Limb (tissue), 2 donors: Measurements from ENCODE around the gene SRRD.

Experiments
- DNase-seq, 2 donors: peaks; one replicate each; pipeline ENCODE4 v3.0.0-alpha.2; 2016; ENCODE audit errors: extremely low spot score in 2 of 2

Gene SRRD

DNA sequence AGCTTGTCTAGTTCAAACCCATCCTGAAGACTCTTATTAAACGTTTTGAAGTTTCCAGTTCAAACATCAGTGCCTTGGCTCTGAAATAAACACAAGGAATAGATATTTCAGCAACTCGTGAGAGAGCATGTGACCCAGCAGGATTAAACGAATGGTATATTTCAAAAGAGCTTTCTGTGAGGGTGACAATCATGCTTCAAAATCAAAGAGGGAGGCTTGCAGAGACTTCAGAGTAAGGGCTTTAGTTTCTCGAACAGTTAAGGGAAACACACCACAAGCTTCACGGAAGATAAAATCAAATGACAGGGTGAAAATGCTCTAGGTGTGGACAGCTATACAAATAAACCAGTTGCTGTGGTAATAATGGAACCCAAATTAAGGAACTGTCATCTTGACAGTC, 1.5 kb upstream of the SRRD start:
- no peak for DNase-seq

DNA sequence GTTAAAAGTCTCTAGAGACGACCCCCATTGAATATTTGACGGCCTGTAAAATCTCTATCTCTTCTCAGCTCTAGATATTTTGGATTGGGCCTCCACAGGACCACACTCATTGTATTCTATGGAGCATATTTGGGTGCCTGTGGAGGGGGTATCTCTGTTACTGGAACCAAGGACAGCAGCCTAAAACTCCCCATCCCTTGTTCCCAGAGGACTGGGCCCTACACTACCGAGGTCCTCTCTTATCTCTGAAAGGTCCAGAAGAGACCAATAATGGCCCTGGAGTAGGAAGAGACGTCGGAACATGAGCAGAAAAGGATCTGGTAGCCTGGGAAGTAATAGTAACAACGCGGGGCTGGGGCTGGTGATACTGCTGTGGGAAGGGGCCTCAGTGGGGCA, 636 bp upstream of the SRRD start:
- no peak for DNase-seq

DNA sequence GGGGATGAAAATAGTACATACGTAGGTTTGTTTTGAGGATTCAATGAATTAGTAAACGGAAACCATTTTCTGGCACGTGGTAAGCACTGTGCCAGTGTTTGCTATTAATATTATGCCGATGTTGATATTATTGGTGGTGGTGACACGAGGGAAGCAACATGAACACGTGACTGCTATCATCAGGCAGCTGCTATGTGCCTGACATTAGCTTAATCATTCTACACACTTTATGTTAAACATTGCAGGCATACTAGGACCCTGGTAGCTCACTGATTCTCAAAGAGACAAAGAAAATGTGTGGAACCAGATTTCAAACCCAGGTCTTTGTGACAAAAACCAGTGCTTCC, 656 bp downstream of the SRRD start:
- no peak for DNase-seq

DNA sequence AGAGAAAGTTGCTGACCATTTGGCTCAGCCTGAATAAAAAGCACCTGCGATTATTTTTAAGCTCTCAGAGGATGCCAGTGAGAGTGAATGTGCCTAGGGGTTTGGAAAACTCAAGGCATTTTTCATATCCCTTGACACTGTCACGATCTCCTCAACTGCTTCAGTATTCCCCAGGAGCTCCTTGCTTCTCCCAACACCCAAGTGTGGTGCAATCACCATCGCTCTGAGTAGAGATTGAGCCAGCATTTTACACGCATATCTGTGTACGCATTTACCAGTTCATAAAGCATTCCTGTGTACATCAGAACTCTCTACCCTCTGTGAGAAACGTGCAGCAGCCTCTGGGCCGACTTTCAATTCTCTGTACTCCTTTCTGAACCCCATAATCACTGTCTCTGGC, 1.3 kb downstream of the SRRD start:
- no peak for DNase-seq

DNA sequence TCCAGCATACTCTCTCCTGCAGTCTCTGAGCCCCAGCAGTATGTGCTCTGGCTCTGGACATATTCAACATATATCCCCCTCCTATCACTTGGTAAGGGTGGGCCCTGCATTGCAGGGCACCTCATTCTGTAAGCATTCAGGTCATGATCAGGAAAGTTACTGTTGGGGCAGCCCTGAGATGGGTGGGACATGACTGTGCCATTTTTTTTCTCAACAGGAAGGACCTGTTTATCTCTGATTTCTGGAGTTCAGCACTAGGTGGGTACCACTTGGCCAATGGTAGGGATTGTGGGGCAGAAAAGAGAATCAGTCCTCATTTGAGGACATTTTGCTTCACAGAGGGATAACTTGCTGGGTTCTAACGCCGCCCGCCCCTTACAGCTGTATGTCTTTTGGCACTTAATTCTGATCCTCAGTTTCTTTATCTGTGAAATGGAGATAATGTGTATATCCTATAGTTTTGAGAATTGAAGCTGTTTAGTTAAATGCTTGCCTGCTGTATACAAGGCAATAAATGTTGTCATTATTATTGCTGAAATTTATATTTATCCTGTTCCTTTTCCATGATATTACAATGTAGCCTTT, 2.2 kb downstream of the SRRD start:
- no peak for DNase-seq

DNA sequence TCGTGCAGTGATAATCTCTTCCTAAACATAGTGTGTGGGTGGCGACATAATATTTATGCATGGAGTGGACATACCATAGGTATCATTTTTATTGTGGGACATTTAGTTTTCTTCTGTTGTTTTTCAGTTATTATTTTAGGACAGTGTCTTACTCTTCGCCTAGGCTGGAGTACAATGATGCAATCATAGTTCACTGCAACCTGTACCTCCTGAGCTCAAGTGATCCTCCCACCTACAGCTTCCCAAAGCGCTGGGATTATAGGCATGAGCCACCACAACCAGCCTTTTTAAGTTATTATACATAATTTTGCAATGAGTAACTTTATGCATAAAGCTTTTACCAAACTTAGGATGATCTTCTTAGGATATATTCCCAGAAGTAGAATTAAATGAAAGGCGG, 2.7 kb downstream of the SRRD start:
- DNase-seq: no peak

DNA sequence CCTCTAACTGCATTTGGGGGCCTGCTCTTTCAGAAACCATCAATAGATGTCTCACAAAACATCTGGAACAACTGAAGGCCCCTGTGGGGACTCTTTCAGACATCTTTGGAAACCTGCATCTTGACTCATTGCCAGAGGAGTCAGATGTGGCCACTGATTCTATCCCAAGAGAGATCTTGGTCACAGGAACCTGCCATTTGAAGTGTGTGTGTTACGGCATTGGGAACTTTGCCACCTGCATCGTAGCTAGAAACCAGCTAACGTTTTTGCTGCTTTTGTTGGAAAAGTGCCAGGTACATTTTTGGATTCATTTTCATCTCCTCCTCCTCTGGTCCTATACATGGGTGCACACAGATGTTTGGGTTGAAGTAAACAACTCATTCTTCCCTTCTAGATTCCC, 4.3 kb downstream of the SRRD start:
- DNase-seq: no peak

DNA sequence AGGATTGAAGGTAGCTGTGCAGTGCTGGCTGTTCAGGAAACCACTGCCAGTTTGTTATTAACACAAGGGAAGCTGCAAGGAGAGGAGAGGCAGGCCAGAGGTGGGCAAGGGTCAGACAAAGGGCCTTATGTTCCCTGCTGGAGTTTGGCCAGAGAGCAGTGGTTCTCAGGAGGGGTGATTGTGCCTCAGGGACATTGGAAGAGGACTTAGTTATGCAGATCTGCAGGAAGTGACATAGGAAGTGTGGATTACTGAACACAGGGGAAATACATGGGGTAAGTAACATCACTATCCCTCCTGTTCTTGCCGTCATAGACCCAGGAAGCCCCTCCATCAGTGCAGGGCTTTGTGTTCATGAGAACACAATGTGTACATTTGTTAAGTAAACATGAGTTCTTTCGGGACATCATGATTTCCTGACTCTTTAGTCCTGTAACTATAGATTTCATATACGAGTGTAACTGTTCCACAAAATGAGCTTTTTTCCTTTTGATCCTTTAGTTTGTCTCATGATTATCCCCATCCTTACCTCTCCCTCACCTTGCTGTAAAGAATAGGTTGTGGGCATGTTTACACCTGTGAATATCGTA, 5.9 kb downstream of the SRRD start:
- DNase-seq: no peak

DNA sequence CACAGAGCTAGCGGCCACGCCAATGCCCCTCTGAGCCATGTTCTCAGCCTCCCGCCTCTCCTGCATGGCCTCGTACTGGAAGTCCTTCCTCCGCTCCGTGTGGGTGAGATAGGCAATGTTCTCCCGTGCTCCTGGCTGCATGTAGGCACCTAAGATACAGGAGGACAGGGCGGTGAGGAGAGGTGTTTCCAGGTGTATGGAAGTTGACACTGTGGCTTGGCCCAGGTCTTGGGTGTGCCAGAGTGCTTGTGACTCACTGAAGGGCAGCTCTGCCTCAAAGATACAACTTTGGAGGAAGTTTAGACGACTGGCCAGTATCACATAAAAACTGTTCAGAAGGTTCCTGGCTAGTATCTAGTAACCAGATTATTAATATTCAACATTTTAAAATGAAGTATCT, 8.5 kb downstream of the SRRD start:
- no peak for DNase-seq

DNA sequence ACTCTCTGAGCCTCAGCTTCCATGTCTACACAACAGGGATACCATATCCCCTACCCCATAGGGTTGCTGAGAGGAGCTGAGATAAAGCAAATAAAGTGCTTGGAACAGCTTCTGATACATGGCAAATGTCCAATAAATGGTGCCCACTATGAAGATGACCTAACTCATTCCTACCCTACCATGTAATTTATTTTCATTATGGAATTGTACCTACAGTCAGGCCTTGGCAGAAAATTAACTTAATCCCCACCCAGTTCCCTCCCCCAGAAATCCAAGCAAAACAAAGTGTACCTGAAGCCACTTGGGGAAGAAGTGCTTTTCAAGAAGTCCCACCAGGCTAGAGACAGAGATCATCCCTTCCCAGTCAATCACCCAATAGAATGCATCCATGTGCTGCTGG, 10.8 kb downstream of the SRRD start:
- no peak for DNase-seq

DNA sequence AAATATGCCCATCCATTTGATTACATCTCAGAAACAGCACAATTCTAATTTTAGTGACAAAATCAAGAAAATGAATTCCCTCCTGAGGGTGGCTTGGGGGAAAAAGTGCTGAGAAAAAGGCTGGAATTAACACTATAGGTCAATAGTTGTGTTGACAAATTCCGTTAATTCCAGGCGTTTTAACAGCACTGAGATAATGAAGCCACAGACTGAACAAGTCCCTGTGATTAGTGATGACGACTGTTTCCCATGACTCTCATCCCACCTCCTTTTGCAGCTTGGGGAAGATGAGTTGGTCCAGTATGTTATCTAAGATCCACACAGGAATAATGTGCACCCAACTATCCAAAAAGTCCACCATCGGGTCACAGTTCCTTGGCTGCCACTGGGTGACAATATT, 12.8 kb downstream of the SRRD start:
- no peak for DNase-seq

DNA sequence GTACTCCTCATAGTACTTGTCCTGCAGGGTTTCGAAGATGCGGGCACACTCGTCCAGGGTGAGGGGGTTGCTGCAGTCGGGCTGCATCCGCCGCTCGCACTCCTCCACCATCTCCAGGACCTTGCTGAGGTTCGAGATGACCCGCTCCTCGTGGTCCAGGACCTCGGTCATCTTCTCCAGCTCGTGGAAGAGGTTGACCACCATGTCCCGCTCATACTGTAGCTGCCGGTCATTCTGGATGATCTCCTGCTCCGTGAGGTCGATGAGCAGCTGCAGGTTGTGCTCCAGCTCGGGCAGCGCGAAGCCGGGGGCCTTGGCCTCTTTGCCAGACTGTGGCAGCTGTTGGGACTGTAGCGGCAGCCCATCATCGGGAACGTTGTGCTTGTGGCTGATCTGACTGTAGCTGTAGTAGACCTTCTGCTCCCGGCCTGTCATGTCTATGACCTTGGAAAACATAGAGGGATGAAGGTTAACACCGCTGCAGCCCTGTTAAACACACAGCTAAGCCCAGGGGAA, 15.6 kb downstream of the SRRD start:
- no peak for DNase-seq

DNA sequence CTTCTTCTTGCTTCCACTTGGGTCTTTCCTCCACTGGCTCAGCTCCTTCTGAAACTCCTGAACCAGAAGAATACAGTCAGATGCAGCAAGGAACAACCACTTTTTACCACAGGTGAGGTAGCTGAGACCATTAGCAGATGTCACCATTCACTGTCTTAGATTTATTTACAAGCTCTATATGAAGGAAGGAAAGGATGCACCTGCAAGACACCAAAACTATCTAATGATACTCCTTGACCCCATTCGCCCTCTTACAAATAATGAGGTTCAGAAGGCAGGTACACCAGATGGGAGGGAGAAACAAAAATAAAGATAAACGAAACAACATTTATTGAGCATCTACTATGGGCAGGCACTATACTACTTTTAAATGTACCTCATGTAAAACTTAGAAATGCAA, 18.3 kb downstream of the SRRD start:
- DNase-seq: no peak

DNA sequence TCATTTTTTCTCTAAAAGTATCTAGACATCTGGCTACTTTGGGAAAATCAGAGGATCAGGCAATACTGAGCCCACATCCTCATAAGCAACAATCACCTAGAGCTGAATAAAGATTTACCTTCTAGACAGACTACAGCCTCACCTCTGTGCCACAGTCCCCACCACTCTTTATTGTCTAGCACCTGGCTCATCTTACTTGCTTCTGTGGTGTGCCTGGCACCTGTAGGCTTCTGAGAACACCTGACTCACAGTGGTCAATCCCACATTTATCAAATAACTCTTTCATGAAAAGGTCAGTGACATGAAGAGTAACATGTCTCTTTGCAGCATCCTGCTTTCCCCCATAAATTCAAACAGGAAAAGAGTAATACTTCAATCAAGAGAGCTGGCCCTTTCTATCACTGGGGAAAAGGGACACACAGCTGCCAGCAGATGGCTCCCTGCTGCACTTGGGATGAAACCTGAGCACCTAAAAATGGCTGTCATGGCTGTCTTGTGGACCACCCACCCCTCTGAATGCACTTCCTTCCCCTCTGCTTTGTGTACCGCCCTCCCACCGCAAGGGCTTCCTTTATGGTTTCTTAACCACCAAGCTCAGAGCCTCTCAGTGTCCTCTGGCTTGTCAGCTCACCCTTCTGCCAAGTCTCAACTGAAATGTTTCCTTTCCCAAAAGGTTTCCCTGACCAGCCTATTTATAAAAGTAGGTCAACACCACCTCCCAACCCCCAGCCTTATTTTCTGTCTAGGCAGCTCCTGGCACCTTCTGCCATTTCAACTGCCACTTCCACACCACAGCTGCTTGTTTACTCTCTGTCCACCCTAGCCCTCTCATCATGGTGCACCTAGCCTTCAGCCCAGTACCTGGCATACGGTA, 19.2 kb downstream of the SRRD start:
- DNase-seq: peak; percentile 21 to 40

DNA sequence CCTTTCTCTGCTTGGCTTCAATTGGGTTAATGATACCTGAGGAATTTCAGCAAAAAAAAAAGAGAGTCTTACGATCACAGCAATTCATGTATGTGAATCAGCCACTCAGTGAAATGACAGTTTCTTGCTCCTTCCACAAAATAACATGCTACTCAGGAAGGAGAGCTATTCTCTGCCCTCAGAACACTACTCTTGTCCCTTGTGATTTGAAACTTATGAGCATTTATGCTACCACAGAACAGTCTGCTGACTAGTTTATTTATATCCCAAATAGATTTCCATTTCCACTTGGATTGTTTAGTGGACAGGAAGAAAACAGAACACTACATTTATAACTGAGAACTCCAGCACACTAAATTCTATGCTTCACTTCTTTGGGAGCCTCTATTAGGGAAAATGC, 20.1 kb downstream of the SRRD start:
- DNase-seq: no peak

DNA sequence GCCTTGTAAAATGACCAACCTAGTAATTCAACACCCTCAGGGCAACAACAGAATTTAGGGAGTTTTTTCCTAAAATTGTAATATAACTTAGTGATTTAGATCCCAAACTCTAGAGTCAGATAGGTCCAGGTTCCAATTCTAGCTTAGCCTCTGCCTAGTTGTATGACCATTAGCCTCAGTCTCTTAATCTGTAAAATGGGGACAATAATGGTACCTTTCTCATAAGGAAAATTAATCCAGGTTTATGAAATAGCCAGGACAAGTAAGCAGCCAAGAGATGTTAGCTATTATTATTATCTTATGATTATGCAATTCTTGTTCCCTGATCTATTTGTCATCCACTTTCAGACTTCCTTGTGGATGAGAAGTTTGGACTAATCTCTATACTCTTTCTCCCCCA, 24.5 kb downstream of the SRRD start:
- DNase-seq: no peak

DNA sequence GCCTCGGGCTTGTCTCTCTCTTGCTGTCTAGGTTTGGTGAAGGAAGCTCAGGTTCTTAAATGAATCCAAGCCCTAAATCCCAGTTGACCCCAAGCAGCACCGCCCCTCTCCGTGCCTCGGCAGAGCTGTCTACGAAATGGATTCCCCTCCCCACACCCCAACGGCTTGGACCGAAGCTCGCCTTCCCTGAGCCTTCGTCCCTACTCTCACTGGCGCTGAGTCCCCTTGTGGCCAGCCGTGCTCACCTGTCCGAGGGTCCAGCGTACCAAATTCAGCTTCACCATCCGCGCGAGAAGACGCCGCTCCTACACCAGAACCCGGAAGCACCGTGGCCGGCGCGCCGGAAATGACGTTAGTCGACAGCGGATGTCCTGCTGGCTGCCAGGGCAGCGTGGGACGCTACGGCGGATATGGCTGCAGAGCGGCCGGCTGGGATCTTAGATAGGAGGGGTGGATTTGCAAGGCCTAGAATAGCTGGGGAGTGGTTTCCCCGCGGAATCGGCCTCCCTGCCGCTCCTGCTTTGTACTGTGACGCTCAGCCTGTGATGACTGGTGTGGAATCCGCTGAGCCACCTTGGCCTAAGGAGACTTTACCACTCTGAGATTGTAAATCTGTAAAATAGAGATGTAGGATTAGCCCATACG, 28.6 kb downstream of the SRRD start, which contains the start of gene TFIP11:
Gene TFIP11, minus strand, starts transcription at position 325 of the 645 bp plus-strand sequence. CDS start 2,201 bp downstream, outside the sequence.
- peak; percentile 92 to 97 for DNase-seq

DNA sequence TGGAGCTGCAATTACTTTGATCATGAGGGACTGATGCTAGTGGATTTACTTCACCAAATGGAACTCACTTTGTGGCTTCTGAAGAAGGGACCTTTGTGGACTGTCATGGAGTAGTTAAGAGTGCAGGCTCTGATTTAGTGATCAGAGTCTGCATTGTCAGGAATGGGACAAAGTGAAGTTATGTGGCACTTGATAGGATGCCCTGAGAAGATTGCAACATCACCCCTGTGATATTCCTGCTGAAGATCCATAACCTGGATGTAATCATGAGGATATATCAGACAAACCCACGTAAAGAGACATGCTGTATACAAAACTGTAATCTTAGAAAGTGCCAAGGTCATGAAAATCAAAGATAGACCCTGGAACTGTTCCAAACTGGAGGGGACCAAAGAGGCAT, 30.2 kb downstream of the SRRD start:
- DNase-seq: no peak

DNA sequence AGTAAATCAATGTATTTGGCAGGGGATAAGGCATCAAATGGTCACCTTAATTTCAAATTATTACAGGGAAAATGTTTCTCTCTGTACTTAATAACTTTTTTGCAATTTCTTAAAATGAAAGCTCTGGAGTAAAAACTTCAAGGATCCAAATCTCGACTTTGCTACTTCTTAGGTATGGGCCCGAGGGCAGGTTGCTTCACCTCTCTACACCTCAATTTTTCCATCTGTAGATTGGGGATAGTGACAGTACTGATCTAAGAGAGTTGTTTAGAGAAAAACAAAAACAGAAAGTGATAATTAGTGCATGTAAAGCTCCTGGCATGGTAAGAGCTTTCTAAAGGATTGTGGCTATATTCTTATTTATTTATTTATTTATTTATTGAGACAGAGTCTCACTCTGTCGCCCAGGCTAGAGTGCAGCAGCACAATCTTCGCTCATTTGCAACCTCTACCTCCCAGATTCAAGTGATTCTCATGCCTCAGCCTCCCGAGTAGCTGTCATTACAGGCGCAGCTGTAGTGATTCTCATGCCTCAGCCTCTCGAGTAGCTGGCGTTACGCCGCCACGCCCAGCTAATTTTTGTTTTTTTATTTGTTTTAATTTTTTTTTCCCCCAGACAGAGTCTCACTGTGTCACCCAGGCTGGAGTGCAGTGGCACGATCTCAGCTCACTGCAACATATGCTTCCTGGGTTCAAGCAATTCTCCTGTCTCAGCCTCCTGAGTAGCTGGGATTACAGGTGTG, 30.9 kb downstream of the SRRD start:
- no peak for DNase-seq

DNA sequence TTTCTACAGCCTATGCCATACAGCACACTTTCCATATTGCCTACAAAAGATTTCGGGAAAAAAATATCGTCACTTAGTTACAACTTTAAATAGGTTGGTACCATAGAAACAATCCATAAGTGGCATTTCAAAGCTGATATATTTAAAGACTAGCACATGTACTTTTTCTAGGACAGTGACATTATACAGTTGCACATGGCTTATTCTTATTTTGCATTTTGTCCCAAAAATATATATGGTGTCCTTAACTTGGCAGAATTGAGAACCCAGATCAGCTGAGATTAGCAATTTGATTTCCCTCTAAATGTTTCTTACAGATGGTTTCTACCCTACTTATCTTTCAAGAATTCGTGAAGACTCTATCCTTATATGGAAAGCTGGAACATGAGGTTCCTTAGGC, 32.3 kb downstream of the SRRD start:
- no peak for DNase-seq

DNA sequence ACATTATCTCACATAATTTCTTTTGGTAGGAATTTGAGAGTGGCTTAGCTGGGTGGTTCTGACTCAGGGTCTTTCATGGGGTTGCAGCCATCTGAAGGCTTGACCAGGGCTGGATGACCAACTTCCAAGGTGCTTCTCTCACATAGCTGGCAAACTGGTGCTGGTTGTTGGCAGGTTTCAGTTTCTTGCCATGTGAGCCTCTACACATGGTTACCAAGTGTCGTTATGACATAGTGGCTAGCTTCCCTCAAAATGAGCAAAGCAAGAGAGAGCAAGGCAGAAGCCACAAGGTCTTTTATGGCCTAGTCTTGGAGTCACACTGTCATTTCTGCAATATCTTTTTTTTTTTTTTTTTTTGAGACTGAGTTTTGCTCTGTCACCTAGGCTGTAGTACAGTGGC, 32.8 kb downstream of the SRRD start:
- DNase-seq: no peak

DNA sequence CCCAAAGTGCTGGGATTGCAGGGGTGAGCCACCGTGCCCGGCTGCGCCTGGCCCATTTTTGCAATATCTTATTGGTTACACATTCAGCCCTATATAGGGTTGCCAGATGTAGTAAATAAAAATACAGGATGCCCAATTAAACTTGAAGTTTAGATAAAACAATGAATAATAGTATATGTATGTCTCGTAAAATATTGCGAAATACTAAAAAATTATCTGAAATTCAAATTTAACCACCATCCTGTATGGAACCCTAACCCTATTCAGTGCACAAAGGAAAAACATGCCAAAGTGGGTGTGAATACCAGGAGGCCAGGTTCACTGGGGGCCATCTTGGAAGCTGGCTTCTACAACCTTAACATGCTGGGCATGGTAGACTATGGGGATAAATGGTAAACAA, 33.8 kb downstream of the SRRD start:
- no peak for DNase-seq
